GM11168 (cell line): ENCODE measurements around the gene KCNQ2.

ENCODE experiments used
- in situ Hi-C: fragments of 300-500 bp; cut with MboI; formaldehyde crosslinking; loops from one replicate; pipeline ENCODE4 v1.12.0; 2022; ENCODE audit warnings: low sequenced_read_pairs; ENCODE audit not compliant: unreplicated experiment

Gene KCNQ2

DNA sequence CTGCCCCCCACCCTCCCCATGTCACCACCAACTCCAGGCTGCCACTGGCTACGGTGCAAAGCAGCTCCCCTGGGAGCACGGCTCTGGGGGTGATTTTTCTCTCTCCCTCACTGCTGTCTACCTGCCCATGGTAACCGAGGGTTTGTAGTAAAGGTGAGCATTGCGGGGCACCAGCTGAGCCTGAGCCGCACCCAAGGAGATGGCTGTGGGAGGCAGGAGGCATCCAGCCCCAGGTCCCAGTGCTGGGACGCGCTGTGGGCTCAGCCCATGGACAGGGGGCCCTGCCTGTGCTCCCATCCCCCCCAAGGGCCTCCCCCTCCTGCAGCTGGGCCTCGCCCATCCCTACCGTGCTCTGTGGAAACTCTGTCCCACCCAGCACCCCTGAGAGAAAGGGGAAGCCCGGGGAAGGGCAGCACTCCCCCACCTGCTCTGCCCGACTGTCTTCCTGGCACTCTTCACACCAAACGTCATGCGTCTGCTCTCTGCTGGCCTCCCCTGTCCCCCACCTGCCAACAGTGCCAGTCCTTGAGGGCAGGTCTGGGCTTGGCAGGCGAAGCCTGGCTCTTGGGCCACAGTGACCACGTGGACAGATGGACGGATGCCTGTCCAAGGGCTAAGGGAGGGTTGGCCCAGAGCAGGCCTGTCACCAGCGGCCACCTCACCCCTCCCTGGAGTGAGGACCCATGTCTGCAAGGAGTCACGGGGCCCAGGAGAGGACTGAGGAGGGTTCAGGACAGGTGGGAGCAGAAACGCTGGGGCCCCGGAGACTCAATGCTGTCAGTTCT, 107.5 kb downstream of the KCNQ2 start:
- in situ Hi-C loops = no loop called here

DNA sequence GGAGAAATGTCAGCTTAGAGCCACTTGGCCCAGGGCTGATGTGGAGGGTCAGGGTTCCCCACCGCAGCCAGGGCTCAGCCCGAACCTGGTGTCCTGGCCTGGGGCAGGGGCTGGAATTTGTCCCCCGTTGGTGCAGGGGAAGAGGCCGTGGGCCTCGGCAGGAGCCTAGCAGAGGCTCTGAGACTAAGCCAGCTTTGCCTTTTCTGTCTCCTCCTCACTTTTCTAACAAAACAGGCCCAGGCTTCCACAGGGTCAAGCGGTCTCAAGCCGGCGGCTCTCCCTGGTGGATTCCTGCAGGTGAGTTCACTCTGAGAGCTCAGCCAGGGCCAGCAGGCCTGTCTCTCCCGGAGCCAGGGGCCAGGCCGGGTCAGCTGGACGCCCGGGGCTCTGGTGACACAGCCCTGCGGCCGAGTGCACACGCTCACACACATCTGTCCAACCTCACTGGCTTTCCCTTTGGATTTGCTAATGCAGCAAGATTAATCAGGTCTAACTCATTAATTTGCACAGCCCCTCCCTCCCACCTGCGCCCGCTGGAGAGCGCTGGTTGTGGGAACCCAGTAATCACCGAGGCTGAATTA, 108.4 kb downstream of the KCNQ2 start:
- in situ Hi-C loops = no loop called here

GRCh38 chr20:63363013-63363957, 109.2 kb downstream of the KCNQ2 start:
- in situ Hi-C loops = no loop called here

- in situ Hi-C loops = no loop called here
Observed at GRCh38 chr20:63362436-63363009, 109.9 kb downstream of the KCNQ2 start.

DNA sequence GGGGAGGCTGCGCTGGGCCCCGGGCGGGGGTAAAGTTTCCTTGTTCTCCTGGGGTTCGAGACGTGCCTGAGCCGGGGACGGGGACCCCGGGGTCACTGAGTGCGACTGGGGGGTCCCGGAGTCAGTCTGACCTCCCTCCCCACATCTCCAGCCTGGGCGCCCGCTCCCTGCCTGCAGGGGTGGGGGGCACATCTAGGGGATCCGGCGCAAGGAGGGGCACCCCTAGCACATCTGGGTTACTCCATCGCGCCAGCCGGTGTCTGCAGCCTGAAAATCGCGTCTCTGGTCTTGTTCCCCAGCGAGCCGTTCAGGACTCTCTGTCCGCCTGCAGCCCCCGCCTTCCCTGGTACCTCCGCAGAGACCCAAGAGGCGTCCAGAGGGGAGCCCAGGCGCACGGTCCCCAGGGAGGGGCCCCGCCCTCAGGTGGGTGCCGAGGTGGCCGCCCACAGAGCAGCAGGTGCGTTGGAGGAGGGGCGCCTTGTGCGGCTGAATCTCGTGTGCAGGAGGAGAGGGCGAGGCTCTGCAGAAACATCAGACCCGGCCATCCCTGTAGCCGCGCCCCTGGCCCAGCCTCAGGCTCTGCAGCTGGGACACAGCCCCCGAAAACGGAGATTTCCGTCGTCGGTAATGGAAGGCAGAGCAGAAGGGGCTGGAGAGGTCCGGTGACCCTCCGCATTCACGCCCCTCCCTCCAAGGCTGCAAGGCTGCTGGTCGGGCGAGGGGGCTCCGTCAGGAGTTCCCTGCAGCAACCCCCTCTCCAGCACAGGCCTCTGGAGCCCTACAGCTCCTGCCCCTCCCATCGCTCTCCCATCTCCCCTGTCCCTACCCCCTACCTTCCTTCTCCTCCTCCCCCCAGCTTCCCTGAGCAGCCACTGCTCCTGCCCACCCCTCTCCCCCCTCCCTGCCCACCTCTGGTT, 110.7 kb downstream of the KCNQ2 start:
- in situ Hi-C loops = no loop called here

DNA sequence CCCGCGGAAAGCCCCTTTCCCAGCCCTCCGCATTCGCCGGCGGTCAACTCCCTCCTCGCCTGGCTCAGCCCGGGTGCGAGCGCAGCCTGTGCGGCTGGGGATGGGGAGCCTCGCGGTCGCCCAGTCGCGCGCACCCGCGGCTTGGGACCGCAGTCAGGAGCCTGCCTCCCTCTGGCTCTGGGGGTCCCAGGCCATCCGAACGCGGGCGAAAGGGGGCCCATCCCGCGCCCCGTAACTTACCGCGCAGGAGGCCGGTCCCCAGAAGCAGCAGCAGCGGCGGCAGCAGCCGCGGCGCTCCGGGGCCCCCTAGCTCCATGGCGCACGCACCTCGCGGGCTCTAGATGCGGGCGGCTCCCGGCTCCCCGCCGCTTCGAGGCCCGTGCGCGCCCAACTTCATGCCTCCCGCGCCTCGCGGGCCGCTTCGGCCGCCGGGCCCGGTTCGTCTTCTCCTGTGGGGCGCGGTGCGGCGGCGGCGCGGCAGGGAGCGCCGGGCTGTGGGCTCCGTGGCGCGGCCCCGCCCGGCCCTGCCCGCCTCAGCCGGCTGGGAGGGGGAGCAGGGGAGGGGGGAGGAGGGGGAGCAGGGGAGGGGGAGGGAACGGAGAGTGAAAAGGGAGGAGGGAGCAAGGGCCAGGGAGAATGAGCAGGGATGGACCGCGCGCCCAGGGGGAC, 111.5 kb downstream of the KCNQ2 start, which contains the start of gene CHRNA4:
CHRNA4 (minus strand) TSS at position 500 of the 669 bp plus-strand sequence; CDS start at position 316, 184 bp downstream.
- in situ Hi-C loops = no loop called here

DNA sequence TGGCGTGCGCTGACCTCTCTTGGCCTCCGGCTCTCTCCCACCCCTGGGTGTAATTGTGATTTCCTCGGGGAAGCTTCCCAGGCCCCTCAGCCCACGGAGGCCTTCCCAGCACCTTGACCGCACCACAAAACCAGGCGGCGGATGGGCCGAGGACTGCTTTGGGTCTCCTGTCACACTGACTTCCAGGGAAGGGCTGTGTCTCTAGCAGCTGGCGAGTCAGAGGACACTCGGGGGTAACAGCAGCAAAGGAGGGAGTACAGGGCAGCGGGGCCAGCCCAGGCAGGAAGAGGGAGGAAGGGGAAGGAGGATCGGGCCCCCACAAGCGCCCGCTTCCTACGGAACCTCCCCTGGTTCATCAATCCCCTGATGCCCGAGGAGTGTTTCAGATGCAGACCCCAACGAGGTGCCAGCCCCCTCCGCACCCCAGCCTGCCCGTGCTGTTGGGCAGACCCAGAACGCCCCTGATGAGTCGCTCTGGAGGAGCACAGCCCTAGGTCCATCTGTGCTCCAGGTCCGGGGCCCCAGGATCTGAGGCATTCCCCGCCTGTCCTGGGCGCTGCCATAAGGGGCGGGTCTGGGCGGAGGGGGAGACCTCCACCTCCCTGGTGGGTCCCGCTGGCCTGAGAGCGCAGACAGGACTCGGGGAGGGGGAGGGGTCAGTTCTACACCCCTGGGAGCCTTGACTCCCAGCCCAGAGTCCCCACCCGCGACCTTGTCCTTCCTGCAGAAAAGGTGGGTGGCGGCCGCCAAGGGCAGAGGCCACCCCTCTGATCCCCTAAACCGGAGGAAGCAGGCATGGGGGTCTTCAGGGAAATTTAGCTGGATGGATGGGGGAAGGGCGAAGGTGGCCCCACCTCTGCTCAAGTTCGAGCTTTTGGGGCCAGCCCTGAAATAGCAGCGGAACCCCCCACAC, 112.3 kb downstream of the KCNQ2 start:
- in situ Hi-C loops = no loop called here

GRCh38 chr20:63359164-63359934, 113.1 kb downstream of the KCNQ2 start:
- in situ Hi-C loops = no loop called here

GRCh38 chr20:63357921-63358905, 114.2 kb downstream of the KCNQ2 start:
- in situ Hi-C loops = no loop called here

DNA sequence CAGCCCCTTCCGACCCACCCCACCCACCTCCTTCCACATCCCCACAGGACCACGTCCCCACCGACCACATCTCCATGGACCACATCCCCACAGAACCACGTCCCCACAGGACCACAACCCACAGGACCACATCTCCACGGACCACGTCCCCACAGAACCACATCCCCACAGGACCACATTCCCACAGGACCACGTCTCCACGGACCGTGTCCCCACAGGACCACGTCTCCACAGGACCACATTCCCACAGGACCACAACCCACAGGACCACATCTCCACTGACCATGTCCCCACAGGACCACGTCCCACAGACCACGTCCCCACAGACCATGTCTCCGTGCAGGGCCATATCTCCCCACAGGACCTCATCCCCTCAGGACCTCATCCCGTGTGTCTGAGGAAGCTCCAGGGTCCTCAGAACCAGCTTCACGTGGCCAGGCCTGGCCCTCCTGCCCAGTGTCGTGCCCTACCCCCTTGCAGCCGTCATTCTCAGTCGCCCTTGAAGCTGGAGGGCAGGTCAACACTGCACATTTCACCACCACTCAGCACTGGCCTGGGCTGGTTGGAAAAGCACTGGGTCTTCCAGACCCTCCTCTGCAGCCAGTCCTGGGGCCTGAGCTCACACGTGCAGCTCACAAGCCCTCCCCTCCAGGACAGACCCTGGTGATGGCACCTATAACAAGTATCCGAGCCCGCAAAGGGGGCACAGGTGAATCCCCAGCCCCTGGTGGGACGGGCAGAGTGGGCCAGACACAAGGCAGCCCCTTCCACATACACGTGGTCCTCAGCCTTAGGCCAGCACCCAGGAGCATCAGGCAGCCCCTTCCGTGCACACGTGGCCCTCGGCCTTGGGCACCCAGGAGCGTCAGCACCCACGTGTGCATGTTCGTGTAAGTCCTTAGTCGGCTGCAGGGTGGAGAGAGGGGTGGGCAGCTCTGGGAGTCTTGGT, 115.2 kb downstream of the KCNQ2 start:
- in situ Hi-C loops = no loop called here

- in situ Hi-C loops = no loop called here
Observed at GRCh38 chr20:63356511-63356910, 115.9 kb downstream of the KCNQ2 start.

- in situ Hi-C loops = no loop called here
Observed at GRCh38 chr20:63355781-63356295, 116.6 kb downstream of the KCNQ2 start.

DNA sequence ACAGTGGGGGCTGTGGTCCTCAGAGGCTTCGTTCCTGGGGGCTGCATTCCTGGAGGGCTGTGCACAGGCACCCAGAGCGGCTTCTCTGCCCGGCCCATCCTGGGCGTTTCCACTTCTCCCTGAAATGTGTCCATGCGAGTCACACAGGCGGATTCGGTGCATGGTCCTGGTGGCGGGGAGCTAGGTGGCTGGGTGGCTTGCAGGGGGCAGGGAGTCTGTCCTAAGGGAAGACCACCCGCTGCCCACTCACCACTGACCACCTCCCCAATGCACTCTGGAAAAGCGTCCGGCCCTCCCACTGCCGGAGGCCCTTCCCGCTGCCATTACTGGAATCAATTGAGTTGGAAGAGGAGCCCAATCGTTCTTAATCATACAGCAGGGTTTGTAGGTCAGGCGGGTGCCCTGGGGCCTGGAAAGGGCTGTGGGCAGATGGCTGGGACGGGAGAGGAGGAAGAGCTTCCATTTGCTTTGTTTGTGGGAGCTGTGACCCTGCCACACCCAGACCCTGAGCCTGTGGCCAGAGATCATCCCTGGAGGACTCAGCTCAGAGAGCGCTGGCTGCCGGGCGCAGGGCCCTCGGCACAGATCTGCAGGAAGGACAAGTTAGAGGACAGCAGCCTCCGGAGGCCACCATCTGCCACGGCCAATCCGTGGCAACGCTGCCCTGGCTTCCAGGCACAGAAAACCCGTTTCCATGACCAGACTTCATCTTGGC, 117.7 kb downstream of the KCNQ2 start:
- in situ Hi-C loops = no loop called here

DNA sequence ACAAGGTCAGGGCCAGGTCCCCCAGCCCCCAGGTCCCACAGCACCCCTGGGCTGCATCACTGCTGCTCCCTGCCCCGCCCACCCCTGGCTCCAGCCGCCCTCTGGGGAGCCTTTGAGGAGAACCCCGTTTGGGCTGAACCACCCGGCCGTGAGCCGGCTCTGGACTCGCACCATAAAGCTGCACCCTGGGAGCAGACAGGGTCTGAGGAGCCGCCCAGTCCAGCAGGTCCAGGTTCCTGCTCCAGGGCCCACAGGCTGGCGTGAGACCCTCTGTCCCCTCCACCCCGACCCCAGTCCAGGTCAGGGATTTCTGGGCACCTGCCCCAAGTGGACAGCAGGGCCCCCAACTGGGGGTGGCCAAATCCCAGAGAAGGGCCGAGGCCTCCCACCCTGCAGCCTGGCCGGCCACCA, 119.6 kb downstream of the KCNQ2 start:
- in situ Hi-C loops = no loop called here
